ENCODE data around the gene HOMEZ. TPM values are rescaled to one million over a fixed set of nuclear protein-coding genes. Genes with fewer than 3 reads are reported as not detected.

HOMEZ gene
- total RNA-seq, 1 experiment from 2014 or later: 18.2 TPM

DNA sequence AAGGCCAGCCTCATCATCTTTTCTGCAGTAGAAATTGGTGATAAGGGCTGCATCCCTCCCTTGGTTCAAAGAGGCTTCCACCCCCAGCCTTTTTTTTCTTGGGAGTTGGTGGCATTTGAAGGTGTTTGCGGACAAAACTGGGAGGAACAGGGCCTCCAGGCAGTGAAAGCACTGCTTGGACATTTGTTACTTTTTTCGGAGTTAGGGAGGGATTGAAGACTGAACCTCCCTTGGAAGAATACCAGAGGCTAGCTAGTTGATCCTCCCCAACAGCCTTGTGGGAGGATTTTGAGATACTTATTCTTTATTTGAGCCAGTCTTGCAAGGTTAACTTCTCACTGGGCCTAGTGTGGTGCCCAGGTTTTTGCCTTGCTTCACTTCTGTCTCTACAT, 38.5 kb upstream of the HOMEZ start (continued):
- TF ChIP-seq, protein P1, sequence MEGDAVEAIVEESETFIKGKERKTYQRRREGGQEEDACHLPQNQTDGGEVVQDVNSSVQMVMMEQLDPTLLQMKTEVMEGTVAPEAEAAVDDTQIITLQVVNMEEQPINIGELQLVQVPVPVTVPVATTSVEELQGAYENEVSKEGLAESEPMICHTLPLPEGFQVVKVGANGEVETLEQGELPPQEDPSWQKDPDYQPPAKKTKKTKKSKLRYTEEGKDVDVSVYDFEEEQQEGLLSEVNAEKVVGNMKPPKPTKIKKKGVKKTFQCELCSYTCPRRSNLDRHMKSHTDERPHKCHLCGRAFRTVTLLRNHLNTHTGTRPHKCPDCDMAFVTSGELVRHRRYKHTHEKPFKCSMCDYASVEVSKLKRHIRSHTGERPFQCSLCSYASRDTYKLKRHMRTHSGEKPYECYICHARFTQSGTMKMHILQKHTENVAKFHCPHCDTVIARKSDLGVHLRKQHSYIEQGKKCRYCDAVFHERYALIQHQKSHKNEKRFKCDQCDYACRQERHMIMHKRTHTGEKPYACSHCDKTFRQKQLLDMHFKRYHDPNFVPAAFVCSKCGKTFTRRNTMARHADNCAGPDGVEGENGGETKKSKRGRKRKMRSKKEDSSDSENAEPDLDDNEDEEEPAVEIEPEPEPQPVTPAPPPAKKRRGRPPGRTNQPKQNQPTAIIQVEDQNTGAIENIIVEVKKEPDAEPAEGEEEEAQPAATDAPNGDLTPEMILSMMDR (IDR thresholded peaks at IDR 0.05 in 2 of 3, conservative IDR thresholded peaks at IDR 0.05 in 1 of 3; ENCODE audit: borderline replicate concordance in 1 of 3, insufficient read depth in 1 of 3, low read depth in 2 of 3, low read length in 2 of 3): no peak

DNA sequence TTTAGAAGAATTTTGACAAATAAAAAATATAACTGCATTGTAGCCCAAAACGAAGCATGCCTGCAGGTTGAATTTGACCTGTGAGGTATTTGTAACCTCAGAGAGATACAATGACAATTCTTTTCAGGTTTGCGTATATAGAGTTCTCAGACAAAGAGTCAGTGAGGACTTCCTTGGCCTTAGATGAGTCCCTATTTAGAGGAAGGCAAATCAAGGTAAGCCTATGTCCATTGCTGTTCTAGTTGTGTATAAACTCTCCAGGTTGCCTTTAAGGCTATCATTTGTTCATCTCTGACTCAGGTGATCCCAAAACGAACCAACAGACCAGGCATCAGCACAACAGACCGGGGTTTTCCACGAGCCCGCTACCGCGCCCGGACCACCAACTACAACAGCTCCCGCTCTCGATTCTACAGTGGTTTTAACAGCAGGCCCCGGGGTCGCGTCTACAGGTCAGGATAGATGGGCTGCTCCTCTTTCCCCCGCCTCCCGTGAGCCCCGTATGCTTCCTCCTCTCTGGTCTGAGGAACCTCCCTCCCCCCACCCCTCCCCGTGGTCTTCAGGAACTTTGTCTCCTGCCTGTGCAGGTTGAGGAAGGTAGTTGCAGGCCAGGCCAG, 38.0 kb upstream of the HOMEZ start:
- Histone ChIP-seq H4K20me1 (ENCODE audit: insufficient read depth) (no peaks in the 10 kb centered on the region), H3K27me3 (ENCODE audit: insufficient read depth, low read length) (no peaks in the 10 kb centered on the region), H3K9me3 (ENCODE audit: control insufficient read depth in 1 of 2, insufficient read depth in 1 of 2, low read depth in 1 of 2, low read length in 2 of 2) (no peaks in the 10 kb centered on the region), H3K4me1 (ENCODE audit: control insufficient read depth in 1 of 2, insufficient read depth in 2 of 2, low read length in 2 of 2) (peaks cover 12 to 23% of the 10 kb centered on the region in 2 experiments; a peak in 3 of 4 replicates), H3K4me2 (ENCODE audit: low read length) (no peak overlapping the region), H3K9ac (ENCODE audit: low read length) (no peak overlapping the region), H3K9me2 (ENCODE audit: insufficient read depth) (no peaks in the 10 kb centered on the region), H2AFZ (ENCODE audit: low read depth, low read length, poor library complexity, severe bottlenecking) (no peak overlapping the region), H3K27ac (ENCODE audit: low read depth, low read length) (no peak overlapping the region), H3K79me2 (ENCODE audit: insufficient read depth, low read length) (peaks cover 30% of the 10 kb centered on the region), H3K4me3 (replicated peaks in 1 of 2; ENCODE audit: low read depth in 1 of 2, low read length in 2 of 2) (no peak overlapping the region), H3K36me3 (ENCODE audit: control insufficient read depth in 1 of 2, insufficient read depth in 2 of 2, low read length in 2 of 2) (peaks cover 30 to 31% of the 10 kb centered on the region in 2 experiments; a peak in 3 of 4 replicates)
- no peak for TF ChIP-seq RAD21 (IDR thresholded peaks at IDR 0.05; ENCODE audit: low read depth)
- no peak for TF ChIP-seq ELF1 (IDR thresholded peaks at IDR 0.05; ENCODE audit: borderline replicate concordance, low read depth)
- no peak for TF ChIP-seq POLR2A (IDR thresholded peaks at IDR 0.05; ENCODE audit: borderline replicate concordance, extremely low read depth, insufficient read depth, insufficient read length)
- TF ChIP-seq CEBPB (IDR thresholded peaks at IDR 0.05; ENCODE audit: low read depth): no peak
- TF ChIP-seq EGR1 (IDR thresholded peaks at IDR 0.05; ENCODE audit: low read depth): no peak
- no peak for TF ChIP-seq CBX3 (IDR thresholded peaks at IDR 0.05; ENCODE audit: low read depth)
- TF ChIP-seq ZNF274 (IDR thresholded peaks at IDR 0.05; ENCODE audit: low read depth, low read length): no peak
- TF ChIP-seq TCF7L2 (IDR thresholded peaks at IDR 0.05; ENCODE audit: borderline replicate concordance, extremely low read depth, insufficient read depth, insufficient read length): no peak
- no peak for TF ChIP-seq ZFX (IDR thresholded peaks at IDR 0.05)
- TF ChIP-seq, protein P2, sequence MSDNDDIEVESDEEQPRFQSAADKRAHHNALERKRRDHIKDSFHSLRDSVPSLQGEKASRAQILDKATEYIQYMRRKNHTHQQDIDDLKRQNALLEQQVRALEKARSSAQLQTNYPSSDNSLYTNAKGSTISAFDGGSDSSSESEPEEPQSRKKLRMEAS (IDR thresholded peaks at IDR 0.05): no peak
- TF ChIP-seq, protein P3, sequence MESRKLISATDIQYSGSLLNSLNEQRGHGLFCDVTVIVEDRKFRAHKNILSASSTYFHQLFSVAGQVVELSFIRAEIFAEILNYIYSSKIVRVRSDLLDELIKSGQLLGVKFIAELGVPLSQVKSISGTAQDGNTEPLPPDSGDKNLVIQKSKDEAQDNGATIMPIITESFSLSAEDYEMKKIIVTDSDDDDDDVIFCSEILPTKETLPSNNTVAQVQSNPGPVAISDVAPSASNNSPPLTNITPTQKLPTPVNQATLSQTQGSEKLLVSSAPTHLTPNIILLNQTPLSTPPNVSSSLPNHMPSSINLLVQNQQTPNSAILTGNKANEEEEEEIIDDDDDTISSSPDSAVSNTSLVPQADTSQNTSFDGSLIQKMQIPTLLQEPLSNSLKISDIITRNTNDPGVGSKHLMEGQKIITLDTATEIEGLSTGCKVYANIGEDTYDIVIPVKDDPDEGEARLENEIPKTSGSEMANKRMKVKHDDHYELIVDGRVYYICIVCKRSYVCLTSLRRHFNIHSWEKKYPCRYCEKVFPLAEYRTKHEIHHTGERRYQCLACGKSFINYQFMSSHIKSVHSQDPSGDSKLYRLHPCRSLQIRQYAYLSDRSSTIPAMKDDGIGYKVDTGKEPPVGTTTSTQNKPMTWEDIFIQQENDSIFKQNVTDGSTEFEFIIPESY (IDR thresholded peaks at IDR 0.05; ENCODE audit: extremely low read depth, insufficient replicate concordance, low read length): no peak
- no peak for TF ChIP-seq FOSL1 (IDR thresholded peaks at IDR 0.05; ENCODE audit: low read depth)
- TF ChIP-seq, protein P4, sequence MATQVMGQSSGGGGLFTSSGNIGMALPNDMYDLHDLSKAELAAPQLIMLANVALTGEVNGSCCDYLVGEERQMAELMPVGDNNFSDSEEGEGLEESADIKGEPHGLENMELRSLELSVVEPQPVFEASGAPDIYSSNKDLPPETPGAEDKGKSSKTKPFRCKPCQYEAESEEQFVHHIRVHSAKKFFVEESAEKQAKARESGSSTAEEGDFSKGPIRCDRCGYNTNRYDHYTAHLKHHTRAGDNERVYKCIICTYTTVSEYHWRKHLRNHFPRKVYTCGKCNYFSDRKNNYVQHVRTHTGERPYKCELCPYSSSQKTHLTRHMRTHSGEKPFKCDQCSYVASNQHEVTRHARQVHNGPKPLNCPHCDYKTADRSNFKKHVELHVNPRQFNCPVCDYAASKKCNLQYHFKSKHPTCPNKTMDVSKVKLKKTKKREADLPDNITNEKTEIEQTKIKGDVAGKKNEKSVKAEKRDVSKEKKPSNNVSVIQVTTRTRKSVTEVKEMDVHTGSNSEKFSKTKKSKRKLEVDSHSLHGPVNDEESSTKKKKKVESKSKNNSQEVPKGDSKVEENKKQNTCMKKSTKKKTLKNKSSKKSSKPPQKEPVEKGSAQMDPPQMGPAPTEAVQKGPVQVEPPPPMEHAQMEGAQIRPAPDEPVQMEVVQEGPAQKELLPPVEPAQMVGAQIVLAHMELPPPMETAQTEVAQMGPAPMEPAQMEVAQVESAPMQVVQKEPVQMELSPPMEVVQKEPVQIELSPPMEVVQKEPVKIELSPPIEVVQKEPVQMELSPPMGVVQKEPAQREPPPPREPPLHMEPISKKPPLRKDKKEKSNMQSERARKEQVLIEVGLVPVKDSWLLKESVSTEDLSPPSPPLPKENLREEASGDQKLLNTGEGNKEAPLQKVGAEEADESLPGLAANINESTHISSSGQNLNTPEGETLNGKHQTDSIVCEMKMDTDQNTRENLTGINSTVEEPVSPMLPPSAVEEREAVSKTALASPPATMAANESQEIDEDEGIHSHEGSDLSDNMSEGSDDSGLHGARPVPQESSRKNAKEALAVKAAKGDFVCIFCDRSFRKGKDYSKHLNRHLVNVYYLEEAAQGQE (IDR thresholded peaks at IDR 0.05; ENCODE audit: low read depth): no peak
- no peak for TF ChIP-seq POLR2AphosphoS5 (IDR thresholded peaks at IDR 0.05; ENCODE audit: low read depth, low read length)
- TF ChIP-seq SP1 (IDR thresholded peaks at IDR 0.05; ENCODE audit: low read depth): no peak
- no peak for TF ChIP-seq SRF (IDR thresholded peaks at IDR 0.05; ENCODE audit: low read depth)
- CTCF ChIA-PET: no interaction called here
- ATAC-seq: no peak
- intact Hi-C loops (cut with micrococcal nuclease): no loop called here
- POLR2A ChIA-PET: no interaction called here
- RAD21 ChIA-PET (ENCODE audit: low non-redundant PET in 1 of 2, low total read pairs in 2 of 2, uncharacterized antibody in 2 of 2, unreplicated experiment in 2 of 2): no interaction called here
- no TSS peak for BruUV-seq (replicated peaks)
- DNase-seq (ENCODE audit: low read depth, low spot score): no peak

Measured in HCT116 (cell line).